Activated CD8-positive, alpha-beta memory T cell treated with anti-CD3 and anti-CD28 coated beads for 24 hours (primary cell): ENCODE measurements around the gene CSF2.
A peak's percentile ranks its signal among the peaks of the same experiment; 100 is the strongest.

Experiments used
- DNase-seq: peaks from one replicate; pipeline ENCODE4 v3.0.0-alpha.2; 2020

CSF2 gene

DNA sequence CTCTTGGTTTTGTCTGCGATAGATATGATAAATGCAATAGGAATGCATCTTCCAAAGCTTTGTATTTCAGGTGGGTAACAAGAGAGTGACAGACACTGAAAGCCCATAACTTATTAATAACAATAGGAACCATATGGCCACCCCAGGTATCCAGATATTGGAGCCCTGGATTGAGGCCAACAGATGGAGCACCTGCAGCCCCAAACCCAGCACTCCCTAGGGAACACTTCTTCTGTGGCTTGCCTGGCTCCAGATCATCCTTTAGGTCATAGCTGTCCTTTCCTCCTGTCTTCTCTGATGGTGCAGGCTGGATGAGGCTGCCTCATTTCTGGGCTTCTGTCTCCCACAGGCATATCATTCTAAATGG lies 18.2 kb upstream of the CSF2 start:
- peak; percentile 55 for DNase-seq

DNA sequence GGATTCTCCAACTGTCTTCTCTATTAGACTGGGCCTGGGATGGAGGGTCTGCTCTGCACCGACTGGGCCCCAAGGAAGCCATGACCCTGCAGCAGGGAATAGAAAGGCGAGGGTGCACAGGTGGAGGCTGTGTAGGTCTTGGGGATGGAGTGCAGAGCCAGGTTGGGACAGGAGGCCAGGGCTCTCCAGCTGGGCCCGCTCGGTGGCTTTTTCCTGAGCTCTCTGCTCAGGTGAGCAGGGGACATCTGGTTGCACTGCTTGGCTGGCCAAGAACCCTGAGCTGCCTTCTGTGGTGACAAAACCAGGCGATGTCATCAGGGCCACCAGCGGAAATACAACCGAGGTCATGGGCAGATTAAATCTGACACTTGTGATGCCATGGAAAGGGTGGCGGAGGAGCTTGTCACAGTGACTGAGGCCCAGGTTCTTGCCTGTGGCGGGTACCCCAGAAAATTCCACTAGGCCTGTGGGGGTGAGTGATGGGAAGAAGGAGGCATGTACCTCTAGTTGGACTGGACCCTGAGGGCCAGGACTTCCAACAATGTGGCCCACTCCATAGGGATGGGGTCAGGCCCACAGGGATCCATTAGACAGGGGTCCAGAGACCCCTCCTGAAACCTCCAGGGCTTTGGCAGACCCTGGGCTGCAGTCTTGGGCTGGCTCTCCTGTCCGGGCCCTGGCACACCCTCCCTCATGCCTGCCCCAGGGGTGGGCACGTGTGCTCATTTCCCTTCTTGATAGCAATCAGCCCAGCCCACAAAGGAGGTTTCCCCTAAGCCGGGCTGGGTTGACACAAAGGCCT lies 17.6 kb upstream of the CSF2 start:
- peak; percentile 63 for DNase-seq

DNA sequence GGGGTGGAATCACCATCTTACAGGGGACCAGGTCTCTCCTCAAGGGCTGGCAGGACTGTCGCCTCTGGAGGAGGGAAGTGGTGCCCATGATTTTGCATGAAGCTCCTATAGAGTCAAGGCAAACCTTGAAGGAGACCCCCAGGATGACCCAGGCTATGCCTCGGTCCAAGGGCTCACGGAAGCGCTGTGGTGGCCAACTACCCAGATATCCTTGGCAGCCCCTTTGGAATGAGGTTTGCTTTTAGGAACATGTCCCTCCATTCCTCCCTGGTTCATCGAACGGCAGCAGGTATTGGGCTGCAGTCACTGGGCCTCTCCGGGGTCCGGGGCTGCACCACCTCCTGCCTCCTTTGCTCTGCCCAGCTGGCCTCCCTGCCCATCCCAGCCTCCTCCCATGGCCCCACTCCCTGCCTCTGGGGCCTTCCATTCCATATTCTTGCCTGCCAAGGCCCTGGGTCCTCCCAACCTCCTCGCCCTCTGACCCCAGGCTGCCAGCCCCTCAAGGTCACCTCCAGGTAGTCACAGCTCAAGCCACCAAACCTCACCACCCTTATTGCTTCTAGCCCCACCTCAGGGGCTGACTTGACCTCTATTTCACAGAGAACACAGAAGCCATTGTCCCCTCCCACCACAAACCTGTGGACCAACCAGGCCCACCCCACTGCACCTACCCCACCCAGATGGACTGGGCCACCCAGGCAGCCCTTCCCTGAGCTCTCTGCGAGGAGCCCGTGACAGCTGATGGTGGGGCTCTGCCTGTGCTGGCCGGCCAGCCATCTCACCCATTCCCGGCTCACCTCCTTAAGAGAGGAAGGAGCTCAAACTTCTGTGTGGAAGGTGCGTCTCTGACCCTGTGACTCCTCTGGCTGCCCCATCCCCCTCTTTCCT lies 16.7 kb upstream of the CSF2 start:
- peak; percentile 58 for DNase-seq

DNA sequence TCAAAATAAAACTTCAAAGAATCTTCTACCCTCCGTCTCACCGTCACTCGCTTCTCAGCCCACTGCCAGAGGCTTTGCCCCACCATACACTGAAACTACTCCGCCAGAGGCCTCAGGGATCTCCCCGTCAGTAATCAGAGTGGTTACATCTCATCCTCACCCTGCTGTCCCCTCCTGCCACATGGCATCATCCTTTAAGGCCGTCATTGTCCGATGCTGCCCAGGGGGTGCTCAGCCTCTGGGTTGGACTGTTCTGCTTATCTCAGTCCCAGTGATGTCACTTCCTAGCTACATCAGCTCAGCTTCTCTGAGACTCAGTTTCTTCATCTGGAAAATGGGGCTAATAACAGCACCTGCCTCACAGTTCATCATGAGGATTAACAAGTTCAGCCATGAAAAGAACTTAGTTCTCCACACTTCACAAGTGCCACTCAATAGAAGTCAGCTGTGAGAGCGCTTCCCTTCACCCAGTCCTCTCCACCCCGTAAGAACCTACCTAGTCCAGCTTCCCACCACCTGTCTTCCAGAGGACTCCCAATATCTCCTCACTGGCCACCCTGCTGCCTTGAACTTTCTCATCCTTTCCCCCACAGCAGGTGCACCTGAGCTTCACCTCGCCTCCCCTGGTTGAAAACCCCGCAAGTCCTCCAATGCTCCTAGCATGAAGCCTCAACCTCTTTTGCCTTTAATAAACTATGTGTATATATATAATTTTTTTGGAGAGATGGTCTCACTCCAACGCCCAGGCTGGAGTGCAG lies 15.9 kb upstream of the CSF2 start:
- peak; percentile 54 for DNase-seq

DNA sequence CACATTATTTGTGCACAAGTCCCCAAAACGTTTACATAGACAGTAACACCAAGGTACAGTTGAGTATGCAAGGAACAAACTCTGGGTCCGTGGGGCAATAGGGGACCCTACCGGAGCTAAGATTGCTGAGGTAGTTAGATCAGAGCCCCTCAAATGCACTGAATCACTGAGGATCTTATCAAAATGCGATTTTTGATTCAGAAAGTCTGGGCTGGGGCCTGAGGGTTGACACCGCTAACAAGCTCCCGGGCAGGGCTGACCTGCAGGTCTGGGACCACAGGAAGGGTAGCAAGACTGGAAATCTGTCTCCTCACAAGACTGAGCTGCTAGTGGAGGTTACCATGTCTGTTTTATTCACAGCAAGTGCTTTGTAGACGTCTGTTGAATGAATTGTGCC lies 14.9 kb upstream of the CSF2 start:
- DNase-seq, result no peak

DNA sequence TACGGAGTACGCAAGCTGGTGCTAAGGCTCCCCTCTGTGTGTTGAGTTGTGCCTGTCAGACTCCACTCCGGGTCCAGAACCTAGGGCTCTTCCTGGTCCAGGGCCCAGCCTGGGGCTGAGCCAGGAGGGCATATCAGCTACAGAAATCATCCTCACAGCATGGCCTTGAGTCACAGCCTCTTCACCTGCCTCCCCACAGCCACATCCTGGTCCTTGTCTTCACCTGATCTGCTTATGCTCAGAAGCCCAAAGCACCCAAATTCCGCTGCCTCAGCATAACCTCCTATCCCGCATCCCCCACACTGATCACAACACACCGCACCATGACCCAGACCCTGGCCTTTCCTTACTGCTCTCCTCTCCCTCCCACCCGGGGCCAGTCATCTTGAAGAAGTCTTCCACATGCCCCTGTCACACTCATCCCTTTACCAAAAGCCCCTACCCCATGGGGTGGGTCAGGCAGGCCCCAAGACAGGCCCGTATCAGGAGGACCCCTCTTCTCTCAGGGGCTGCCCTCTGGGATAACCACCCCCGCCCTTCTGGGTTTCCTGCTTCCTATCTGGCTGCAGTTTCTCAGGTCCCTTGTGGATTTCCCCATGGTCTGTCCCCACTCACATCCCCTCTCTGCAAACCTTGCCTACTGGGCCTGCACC lies 14.4 kb upstream of the CSF2 start:
- DNase-seq, result peak; percentile 60

DNA sequence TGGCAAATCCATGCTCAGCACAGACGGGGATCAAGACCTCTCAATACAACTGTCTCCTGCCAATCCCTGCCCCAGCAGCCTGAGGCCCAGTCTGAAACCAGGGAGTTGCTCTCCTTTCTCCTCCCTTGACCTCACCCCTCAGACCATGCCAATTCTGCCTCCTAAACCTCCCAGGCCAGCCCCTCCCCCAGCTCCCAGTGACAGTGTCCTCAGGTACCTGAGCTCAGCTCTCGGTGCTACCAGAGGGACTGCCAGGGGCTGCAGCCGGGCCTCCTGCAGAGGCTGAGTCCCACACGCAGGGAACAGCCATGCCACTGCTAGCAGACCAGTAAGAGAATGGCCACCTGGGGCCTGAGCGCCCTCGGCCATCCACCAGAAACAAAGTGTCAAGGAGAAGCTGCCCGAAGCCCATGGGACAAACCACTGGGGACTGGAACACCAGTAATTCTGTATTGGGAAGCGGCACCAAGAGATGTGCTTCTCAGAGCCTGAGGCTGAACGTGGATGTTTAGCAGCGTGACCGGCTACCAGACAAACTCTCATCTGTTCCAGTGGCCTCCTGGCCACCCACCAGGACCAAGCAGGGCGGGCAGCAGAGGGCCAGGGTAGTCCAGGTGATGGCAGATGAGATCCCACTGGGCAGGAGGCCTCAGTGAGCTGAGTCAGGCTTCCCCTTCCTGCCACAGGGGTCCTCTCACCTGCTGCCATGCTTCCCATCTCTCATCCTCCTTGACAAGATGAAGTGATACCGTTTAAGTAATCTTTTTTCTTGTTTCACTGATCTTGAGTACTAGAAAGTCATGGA lies 13.7 kb upstream of the CSF2 start:
- DNase-seq, result peak; percentile 54

DNA sequence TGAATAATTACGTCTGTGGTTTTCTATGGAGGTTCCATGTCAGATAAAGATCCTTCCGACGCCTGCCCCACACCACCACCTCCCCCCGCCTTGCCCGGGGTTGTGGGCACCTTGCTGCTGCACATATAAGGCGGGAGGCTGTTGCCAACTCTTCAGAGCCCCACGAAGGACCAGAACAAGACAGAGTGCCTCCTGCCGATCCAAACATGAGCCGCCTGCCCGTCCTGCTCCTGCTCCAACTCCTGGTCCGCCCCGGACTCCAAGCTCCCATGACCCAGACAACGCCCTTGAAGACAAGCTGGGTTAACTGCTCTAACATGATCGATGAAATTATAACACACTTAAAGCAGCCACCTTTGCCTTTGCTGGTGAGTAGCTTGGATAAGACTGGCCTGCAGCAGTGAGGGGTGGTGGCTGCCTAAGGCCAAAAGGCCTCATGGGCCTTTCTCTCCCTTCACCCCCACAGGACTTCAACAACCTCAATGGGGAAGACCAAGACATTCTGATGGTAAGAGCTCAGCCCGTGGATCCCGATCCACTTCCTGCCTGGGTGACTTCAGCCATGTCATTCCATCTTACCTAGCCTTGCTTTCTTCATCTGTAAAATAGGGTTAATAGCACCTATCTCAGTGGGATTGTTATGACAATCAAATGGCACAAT lies 13.0 kb upstream of the CSF2 start, which contains the start of gene IL3:
IL3 (plus strand) TSS at position 155 of the 661 bp plus-strand sequence; CDS start at position 207, 52 bp downstream.
- DNase-seq, result peak; percentile 50

DNA sequence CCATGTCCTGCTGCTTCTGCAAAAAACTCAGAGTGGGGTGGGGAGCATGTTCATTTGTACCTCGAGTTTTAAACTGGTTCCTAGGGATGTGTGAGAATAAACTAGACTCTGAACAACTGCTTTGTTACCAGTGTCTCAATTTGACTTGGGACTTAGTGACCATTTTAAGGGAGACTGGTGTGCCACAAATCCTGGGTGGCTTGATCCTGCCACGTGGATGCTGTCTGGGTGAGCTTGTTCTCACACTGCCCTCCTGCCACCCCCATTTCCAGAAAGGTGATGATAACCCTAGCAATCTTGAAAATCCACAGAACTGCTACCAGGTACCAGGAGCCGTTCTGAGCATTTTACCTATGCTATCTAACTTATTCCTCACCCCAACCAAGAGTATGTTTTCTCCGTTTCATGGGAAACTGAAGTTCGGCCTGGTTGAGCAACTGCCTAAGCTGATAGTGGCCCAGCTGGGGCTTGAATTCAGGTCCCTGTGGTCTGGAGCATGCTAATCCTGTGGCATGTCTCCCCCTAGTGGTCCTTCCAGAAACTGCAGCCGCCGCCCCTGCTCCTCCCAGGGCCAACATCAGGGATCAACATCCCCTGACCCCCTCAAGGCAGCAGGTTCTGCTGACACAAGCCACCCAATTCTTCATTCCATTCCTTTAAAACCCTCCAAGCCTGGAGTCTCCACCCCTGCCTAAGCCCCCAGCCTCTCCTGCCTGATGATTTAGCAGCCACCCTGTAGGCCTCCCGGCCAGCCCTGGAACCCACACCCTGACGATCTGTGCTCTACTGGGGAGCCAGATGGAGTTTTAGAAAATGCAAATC lies 10.3 kb upstream of the CSF2 start:
- DNase-seq, result peak; percentile 96

DNA sequence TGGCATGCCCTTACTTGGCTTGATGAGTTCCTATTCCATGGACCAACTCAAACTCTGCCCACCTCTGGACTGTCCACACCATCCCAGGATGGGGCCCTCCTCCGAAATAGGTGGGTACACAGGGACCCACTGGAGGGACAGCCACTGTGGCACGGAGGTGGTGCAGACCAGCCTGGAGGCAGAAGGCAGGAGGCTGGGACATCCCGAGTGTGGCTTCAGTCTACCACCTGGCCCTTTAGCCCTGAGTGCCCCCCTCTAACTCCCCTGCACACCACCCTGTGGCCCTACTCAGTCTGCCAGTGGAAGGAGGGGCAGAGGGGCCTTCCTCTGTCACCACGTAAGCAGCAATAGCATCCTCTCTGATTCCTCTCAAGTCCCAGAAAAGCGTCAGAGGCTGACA lies 9.4 kb upstream of the CSF2 start:
- DNase-seq, result peak; percentile 67

DNA sequence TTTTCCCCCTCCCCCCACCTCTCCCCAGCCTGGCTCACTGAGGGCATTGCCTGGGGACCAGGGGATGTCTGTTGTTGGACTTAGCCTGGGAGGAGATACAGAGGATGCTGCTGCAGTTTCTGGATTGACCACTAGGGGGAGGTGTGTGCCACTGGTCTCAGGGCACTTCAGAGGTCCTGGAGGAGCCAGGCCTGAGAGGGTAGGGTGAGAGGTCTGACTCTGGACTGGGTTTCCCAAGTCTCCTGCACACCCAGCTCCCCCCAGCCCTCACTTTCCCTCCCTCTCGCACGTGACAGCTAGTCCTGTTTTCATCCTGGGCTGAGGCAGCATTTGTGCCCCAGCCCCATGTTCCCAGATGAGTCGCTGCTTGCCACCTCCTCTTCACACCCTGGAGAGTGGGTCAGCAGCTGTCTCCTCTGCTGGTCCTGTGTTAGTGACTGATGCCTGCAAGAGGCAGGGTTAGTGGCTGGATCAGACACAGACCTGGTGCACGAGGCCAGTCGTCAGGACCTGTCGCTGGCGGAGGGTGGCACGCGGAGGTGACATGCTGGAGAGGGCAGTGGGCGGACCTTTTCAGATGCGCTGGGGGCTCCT lies 8.8 kb upstream of the CSF2 start:
- DNase-seq, result peak; percentile 95

DNA sequence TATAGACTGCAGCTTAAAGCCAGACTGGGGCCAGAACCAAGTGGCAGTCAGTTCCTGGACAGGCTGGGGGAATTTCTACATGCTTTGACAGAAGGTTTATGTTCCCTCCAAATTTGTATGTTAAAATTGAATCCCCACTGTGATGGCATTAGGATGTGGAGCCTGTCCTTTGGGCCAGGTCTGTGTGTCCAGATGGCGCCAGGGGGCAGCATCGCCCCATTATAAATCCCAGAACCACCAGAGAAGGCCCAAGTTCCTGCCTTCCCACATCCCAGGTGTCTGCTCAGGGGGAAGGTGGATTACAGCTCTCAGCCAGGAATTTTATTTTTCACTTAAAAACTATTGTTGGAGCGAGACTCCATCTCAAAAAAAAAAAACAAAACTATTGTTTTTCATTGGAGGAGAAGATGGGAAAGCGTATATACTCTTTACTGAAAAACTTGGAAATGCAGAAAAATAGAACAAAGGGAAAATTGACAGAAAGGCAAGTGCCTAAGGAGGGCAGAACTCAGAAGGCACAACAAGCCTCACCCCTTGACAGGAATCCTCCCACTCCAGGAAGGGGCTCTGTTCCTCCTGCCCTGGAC lies 8.1 kb upstream of the CSF2 start:
- DNase-seq, result peak; percentile 79

DNA sequence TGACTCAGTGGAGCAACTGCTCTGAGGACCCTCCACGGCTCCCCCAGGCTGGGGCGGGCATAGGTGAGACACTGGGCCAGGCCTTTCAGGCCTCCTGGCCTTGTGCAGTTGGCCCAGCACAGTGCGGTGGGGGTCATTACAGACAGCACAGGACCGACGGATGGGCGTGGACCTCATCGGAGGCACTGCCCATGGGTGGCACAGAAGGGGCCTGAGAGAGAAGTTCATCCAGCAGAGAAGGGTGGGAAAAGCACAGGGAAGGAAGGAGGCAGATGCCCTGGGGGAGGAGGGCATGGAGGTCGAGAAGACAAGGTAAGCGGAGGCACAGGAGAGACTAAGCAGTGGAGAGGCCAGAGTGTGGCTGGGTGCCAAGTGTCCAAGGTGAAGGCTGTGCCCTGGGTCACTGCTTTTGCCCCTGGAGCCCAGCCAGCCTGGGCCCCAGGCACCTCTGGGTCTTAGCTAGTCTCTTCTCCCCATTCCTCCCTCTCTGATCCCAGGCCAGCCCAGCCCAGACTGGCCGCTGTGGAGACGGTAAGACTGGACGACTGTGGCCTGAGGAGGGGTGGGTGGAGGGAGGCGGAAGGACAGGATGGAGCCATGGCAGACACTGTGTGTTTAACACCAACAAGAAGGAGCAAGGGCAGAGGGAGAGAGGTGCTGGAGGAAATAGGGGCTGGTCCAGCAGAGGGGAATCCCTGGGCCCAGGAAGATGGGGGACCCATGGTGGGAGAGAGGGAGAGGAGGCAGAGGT lies 7.5 kb upstream of the CSF2 start:
- DNase-seq, result no peak

DNA sequence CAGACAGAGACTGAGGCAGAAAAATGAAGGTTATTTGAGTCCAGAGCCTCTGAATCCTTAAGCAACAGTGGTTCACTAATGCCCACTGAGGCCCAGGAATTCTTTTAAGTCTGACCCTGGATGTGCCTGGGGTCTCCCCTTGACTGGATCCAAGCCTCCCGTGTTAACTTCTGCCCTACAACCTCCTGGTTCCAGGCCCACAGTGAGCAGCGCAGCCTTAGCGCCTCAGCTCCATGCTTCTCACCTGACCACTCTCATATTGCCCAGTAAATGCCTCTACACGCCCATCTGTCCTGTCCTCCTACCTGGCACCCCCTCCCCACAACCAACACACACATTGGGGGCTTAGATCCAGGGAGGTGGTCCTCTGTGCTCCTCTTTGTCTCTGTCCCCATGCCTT lies 6.7 kb upstream of the CSF2 start:
- no peak for DNase-seq

DNA sequence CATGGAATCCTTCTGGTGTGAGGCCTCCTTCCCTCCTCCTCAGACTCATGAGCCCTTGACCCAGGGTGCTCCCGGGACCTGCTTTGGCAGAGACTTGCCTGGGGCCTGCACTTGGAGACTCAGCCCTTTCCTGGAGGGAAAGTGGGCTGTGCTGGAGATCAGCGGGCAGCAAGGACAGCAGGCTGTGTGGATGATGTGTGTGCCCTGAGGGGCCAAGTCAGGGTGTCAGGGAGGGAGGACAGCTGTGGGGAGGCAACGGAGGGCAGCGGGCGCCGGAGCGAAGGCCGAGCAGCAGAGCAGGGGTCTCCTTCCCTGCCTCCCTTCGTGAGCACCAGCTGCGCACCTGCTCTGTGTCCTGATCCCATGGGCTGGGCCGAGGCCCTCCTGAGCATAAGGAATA lies 6.1 kb upstream of the CSF2 start:
- no peak for DNase-seq

DNA sequence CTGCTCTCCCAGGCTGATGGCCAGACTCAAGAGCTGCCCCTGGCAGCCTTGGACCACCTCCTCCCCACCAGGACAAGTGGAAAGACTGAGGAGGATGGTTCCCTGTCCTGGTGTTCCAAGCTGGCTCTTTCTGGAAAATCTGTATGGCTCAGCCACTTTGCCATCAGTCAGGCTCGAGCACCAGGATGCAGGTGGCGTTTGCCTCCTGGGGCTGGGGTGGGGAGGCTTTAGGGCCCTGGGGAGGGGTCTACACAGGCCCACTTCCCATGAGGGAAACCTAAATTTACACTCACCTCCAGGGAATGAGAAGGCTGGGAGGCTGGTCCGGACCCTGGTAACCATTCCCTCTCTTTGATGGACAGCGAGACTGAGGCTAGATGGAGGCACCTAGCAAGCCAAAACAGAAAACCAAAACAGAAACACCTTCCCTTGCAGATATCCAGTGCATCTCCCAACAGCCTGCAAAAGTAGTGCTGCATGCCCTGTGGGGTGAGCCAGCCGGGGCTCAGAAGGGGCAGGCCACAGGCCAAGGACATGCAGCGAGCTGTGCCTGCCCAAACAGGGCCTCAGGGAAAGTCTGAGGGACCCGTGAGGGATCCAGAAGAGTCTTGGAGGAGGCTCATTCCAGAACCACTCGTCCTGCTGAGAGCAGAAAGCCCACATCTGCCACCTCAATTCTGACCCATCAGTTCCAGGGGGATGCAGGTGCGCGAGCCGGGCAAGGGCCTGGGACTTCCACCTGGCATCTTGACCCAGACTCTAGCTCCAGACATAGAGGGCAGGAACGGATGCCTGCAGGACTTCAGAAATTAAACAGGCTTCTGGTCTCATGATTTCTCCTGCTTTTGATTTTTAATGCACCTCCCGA lies 5.4 kb upstream of the CSF2 start:
- no peak for DNase-seq

DNA sequence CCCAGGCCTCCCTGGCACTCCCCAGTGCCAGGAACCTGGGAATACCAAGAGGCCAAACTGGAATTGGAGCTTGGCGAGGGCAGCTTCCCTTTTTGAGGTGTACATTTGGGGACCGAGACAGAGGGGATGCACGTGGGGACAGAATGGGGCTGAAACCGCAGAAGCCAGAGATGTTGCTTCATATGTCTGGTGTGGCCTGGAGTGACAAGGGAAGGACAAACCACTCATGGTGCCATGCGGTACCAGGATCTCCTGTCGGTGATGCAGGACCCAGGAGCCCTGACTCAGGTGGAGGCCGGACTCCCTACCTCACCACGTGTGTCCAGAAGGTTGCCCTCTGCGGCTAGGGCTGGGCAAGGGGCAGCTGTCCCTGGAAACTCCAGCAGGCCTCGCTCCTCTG lies 4.0 kb upstream of the CSF2 start:
- no peak for DNase-seq

DNA sequence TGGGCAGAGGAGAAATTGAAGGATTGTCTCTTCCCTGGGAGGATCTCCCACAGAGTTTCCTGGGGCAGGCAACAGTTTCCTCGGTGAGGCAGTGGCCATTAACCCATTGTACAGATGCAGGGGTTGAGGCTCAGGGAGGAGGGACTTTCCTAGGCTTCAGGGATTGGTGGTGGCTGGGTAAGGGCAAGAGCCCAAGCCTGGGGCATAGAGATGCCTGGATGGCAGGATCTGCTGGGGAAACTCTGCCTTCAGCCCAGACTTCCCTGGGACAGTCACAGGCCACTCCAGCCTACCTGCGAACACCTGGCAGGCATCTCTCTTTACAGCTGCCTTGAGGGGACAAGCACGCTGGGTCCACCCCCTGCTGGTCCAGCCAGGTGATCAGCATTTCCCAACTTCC lies 3.6 kb upstream of the CSF2 start:
- no peak for DNase-seq
